Stimulated activated CD4-positive, alpha-beta T cell treated with anti-CD3 and anti-CD28 coated beads, Interleukin-4, amount 100 ng/mL, for 24 hours (primary cell): ENCODE data around the gene CLDN20.

Source experiments
- DNase-seq: peaks from one replicate; pipeline ENCODE4 v3.0.0-alpha.2; 2020

The CLDN20 gene

GRCh38 chr6:155314092-155314772 is 50.4 kb downstream of the CLDN20 start, which contains the start of gene TFB1M:
TSS of gene TFB1M (minus strand) at chr6:155314484. CDS start at chr6:155314428, 56 bp downstream.
- peak; percentile 99 for DNase-seq

GRCh38 chr6:155314773-155315515 is 51.1 kb downstream of the CLDN20 start:
- peak; percentile 71 for DNase-seq

- no peak for DNase-seq
Measured at GRCh38 chr6:155315516-155315871, 51.7 kb downstream of the CLDN20 start.

GRCh38 chr6:155316419-155316818 is 52.6 kb downstream of the CLDN20 start:
- DNase-seq, result no peak

GRCh38 chr6:155317186-155317585 is 53.4 kb downstream of the CLDN20 start:
- DNase-seq, result no peak

GRCh38 chr6:155319902-155320301 is 56.1 kb downstream of the CLDN20 start:
- DNase-seq, result no peak

GRCh38 chr6:155324172-155324571 is 60.4 kb downstream of the CLDN20 start:
- DNase-seq, result no peak

- DNase-seq, result no peak
Measured at GRCh38 chr6:155324993-155325392, 61.2 kb downstream of the CLDN20 start.

GRCh38 chr6:155325700-155326516 is 62.1 kb downstream of the CLDN20 start:
- no peak for DNase-seq
